ENCODE data around the gene MANBA.

DNA sequence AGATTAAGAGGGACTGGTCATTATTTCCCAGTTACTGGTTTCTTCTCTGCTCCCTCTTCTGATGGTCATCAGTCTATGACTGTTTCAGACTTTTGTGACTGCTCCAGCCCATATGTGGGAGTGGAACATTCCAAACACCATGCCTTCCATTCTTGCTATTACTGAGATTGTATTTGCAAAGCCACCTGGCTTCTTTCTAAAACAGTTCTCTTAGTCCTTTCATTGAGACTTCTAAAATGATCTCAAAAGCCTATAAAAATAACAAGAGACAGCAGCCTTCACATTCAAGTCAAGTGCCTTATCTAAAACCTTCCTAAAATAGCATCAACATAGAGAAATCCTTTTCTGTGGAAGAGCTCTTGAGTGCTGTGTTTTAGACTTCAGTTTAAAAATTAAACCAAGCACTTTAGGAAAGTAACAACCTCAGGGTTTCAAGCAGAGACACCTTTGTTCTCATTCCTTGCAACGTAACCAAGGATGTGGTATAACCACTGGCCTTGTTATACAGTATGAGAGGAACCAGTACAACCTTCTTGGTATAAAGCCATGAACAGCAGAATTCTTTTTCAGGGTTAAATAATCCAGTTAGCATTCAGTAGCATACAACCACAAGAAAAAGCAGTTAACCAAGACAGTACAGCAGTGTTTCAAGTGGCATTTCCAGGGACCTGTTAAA is 162.5 kb downstream of the MANBA start:
- TF ChIP-seq, protein P1, sequence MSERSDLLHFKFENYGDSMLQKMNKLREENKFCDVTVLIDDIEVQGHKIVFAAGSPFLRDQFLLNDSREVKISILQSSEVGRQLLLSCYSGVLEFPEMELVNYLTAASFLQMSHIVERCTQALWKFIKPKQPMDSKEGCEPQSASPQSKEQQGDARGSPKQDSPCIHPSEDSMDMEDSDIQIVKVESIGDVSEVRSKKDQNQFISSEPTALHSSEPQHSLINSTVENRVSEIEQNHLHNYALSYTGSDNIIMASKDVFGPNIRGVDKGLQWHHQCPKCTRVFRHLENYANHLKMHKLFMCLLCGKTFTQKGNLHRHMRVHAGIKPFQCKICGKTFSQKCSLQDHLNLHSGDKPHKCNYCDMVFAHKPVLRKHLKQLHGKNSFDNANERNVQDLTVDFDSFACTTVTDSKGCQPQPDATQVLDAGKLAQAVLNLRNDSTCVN (CRISPR knock-in tag; IDR thresholded peaks at IDR 0.05; ENCODE audit: borderline replicate concordance): no peak
- TF ChIP-seq ARID2 (CRISPR knock-in tag; IDR thresholded peaks at IDR 0.05; ENCODE audit: borderline replicate concordance): no peak
- no peak for TF ChIP-seq ZNF335 (CRISPR knock-in tag; IDR thresholded peaks at IDR 0.05)
- no peak for TF ChIP-seq SIN3A (IDR thresholded peaks at IDR 0.05; ENCODE audit: borderline replicate concordance, low read depth, low read length)
- no peak for TF ChIP-seq NR2C2 (CRISPR knock-in tag; IDR thresholded peaks at IDR 0.05; ENCODE audit: borderline replicate concordance)
- no peak for TF ChIP-seq ZSCAN31 (CRISPR knock-in tag; IDR thresholded peaks at IDR 0.05; ENCODE audit: low read depth)
